ENCODE results near the gene FBXL16.

FBXL16 gene

DNA sequence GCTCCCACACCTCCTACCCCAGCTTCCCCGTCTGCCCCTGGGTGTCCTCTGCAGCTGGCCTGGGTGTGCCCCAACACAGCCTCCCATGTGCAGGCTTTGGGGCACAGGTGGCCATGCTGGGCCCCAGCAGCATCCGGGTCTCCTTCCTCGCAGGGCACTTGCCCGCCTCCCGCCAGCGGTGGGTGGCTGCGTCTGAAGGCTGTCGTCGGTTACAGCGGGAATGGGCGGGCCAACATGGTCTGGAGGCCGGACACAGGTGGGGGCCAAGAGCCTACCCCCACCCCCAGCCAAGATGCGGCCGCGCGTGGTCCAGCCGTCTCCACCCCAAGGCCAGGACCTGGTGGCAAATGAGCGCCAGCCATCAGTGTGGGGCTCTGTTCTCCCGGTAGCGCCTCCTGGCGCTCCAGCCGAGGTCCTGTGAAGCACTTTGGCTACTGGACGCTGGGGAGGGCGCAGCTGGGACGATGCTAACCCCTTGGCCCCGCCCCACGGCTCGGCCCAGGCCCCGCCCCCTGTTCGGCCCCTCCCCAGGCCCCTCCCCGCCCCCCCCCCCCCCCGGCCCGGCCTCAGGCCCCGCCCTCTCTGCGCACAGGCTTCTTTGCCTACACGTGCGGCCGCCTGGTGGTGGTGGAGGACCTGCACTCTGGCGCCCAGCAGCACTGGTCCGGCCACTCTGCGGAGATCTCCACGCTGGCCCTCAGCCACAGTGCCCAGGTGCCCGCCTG lies 45.0 kb downstream of the FBXL16 start:
- peaks cover 0 to 15% (median 13%) of the 10 kb centered on the region in 4 donors for H3K4me1 ChIP-seq
- H3K27ac ChIP-seq: peak overlapping the region; percentile 68 to 69
- peaks cover 0 to 46% (median 5%) of the 10 kb centered on the region in 3 donors for H3K36me3 ChIP-seq
- peak overlapping the region; percentile 16 to 46 for H3K4me3 ChIP-seq
- H3K27me3 ChIP-seq: no peaks in the 10 kb centered on the region
- intact Hi-C loops (cut with DNase I; ENCODE audit: low total_unique reads): no loop called here
- peak; percentile 53 to 57 for TF ChIP-seq CTCF (IDR thresholded peaks at IDR 0.05)
- peak; percentile 89 to 94 for DNase-seq
- H3K9me3 ChIP-seq: no peaks in the 10 kb centered on the region

- Histone ChIP-seq H3K27me3 (no peaks in the 10 kb centered on the region), H3K36me3 (peaks cover 0 to 52% (median 5%) of the 10 kb centered on the region in 3 donors), H3K9me3 (no peaks in the 10 kb centered on the region), H3K4me1 (peaks cover 0 to 15% (median 13%) of the 10 kb centered on the region in 4 donors), H3K4me3 (peak overlapping the region; percentile 16 to 46), H3K27ac (peak overlapping the region; percentile 68 to 69)
- no peak for DNase-seq
- intact Hi-C loops (cut with DNase I; ENCODE audit: low total_unique reads): no loop called here
- no peak for TF ChIP-seq CTCF (IDR thresholded peaks at IDR 0.05)
Observed at GRCh38 chr16:660132-660458, 45.5 kb downstream of the FBXL16 start.

GRCh38 chr16:659618-660017 lies 46.0 kb downstream of the FBXL16 start:
- Histone ChIP-seq H3K4me3 (no peak overlapping the region), H3K9me3 (no peaks in the 10 kb centered on the region), H3K36me3 (peaks cover 0 to 56% (median 5%) of the 10 kb centered on the region in 3 donors), H3K4me1 (peaks cover 0 to 15% (median 13%) of the 10 kb centered on the region in 4 donors), H3K27me3 (no peaks in the 10 kb centered on the region), H3K27ac (no peak overlapping the region)
- no peak for TF ChIP-seq CTCF (IDR thresholded peaks at IDR 0.05)
- DNase-seq: no peak
- intact Hi-C loops (cut with DNase I; ENCODE audit: low total_unique reads): loop anchor here (5.0 kb wide), 1 partner anchor 82 kb away; no protein-coding TSS in a partner anchor

GRCh38 chr16:658679-659571 lies 46.7 kb downstream of the FBXL16 start:
- Histone ChIP-seq H3K36me3 (peaks cover 0 to 61% (median 5%) of the 10 kb centered on the region in 3 donors), H3K27me3 (no peaks in the 10 kb centered on the region), H3K9me3 (no peaks in the 10 kb centered on the region), H3K27ac (no peak overlapping the region), H3K4me1 (peaks cover 0 to 15% (median 13%) of the 10 kb centered on the region in 4 donors), H3K4me3 (no peak overlapping the region)
- TF ChIP-seq CTCF (IDR thresholded peaks at IDR 0.05): no peak
- DNase-seq: no peak
- intact Hi-C loops (cut with DNase I; ENCODE audit: low total_unique reads): loop anchor here (5.0 kb wide), 1 partner anchor 82 kb away; no protein-coding TSS in a partner anchor

- no peak for TF ChIP-seq CTCF (IDR thresholded peaks at IDR 0.05)
- Histone ChIP-seq H3K9me3 (no peaks in the 10 kb centered on the region), H3K4me3 (no peak overlapping the region), H3K27ac (no peak overlapping the region), H3K36me3 (peaks cover 0 to 71% (median 5%) of the 10 kb centered on the region in 3 donors), H3K4me1 (peaks cover 0 to 15% (median 13%) of the 10 kb centered on the region in 4 donors), H3K27me3 (no peaks in the 10 kb centered on the region)
- DNase-seq: no peak
- intact Hi-C loops (cut with DNase I; ENCODE audit: low total_unique reads): loop anchor here (5.0 kb wide), 1 partner anchor 80 kb away; no protein-coding TSS in a partner anchor
Observed at GRCh38 chr16:657487-657886, 48.1 kb downstream of the FBXL16 start.
